Ovary (tissue), 3 donors: ENCODE data around the gene RNF186.

Experiments used
- CTCF ChIP-seq, 3 donors: fragments of 450-650 bp in 2 of 3; fragments of 200-600 bp in 1 of 3; IDR thresholded peaks; one replicate each; pipeline versions ENCODE4 v1.5.1 to v1.8.0; 2016 to 2022; ENCODE audit warnings: antibody characterized with exemption in 3 of 3, mild to moderate bottlenecking in 1 of 3
- POLR2A ChIP-seq: fragments of 450-650 bp; IDR thresholded peaks from one replicate; pipeline ENCODE4 v1.6.1; 2017; ENCODE audit warnings: antibody characterized with exemption, mild to moderate bottlenecking, moderate library complexity
- donor health status: DM: no; HTN: no; CAD: no.

- TF ChIP-seq POLR2A (no peak), CTCF (IDR thresholded peaks at IDR 0.05) (no peak)
Observed at GRCh38 chr1:19814244-19814661, 830 bp downstream of the RNF186 start.
